HuH-7.5 (cell line): ENCODE measurements around the gene PITPNB.

Experiments used
- DNase-seq: peaks from one replicate; pipeline ENCODE4 v3.0.0; 2011; ENCODE audit warnings: low spot score

Gene PITPNB

GRCh38 chr22:27858626-27859025 is 60.4 kb downstream of the PITPNB start:
- no peak for DNase-seq

GRCh38 chr22:27857443-27857842 is 61.6 kb downstream of the PITPNB start:
- DNase-seq = no peak

- DNase-seq = no peak
These were observed 62.7 kb downstream of the PITPNB start for GRCh38 chr22:27856386-27856785.

- no peak for DNase-seq
These were observed 65.6 kb downstream of the PITPNB start for GRCh38 chr22:27853424-27853823.

- DNase-seq = no peak
These were observed 66.9 kb downstream of the PITPNB start for GRCh38 chr22:27851974-27852746.

GRCh38 chr22:27850000-27850521 is 69.0 kb downstream of the PITPNB start:
- no peak for DNase-seq

- DNase-seq = no peak
These were observed 71.1 kb downstream of the PITPNB start for GRCh38 chr22:27848005-27848404.

- DNase-seq = no peak
These were observed 72.1 kb downstream of the PITPNB start for GRCh38 chr22:27846910-27847309.

- DNase-seq = no peak
These were observed 72.8 kb downstream of the PITPNB start for GRCh38 chr22:27846248-27846757.

- no peak for DNase-seq
These were observed 73.4 kb downstream of the PITPNB start for GRCh38 chr22:27845644-27846043.

- no peak for DNase-seq
These were observed 74.1 kb downstream of the PITPNB start for GRCh38 chr22:27844656-27845591.

- DNase-seq = no peak
These were observed 74.8 kb downstream of the PITPNB start for GRCh38 chr22:27844256-27844655.

- no peak for DNase-seq
These were observed 75.6 kb downstream of the PITPNB start for GRCh38 chr22:27843441-27843840.

GRCh38 chr22:27842669-27843431 is 76.2 kb downstream of the PITPNB start:
- no peak for DNase-seq

- no peak for DNase-seq
These were observed 76.9 kb downstream of the PITPNB start for GRCh38 chr22:27842201-27842600.

- no peak for DNase-seq
These were observed 78.6 kb downstream of the PITPNB start for GRCh38 chr22:27840436-27840835.

- no peak for DNase-seq
These were observed 79.9 kb downstream of the PITPNB start for GRCh38 chr22:27839057-27839660.

- DNase-seq = no peak
These were observed 82.9 kb downstream of the PITPNB start for GRCh38 chr22:27836181-27836580.

- DNase-seq = no peak
These were observed 83.6 kb downstream of the PITPNB start for GRCh38 chr22:27835446-27835845.

- DNase-seq = no peak
These were observed 84.5 kb downstream of the PITPNB start for GRCh38 chr22:27834364-27835185.

GRCh38 chr22:27833803-27834202 is 85.3 kb downstream of the PITPNB start:
- DNase-seq = no peak
